ENCODE results near the gene ERO1A.

ERO1A gene

GRCh38 chr14:52700701-52701172, 5.4 kb upstream of the ERO1A start:
- DNase-seq (ENCODE audit: low read depth, low spot score) = no peak

GRCh38 chr14:52694761-52695480, 437 bp downstream of the ERO1A start:
- DNase-seq (ENCODE audit: low read depth, low spot score) = peak; percentile 62

- no peak for DNase-seq (ENCODE audit: low read depth, low spot score)
These were observed 1.8 kb downstream of the ERO1A start for GRCh38 chr14:52693532-52693931.

- DNase-seq (ENCODE audit: low read depth, low spot score) = no peak
These were observed 2.3 kb downstream of the ERO1A start for GRCh38 chr14:52693036-52693435.

- no peak for DNase-seq (ENCODE audit: low read depth, low spot score)
These were observed 3.0 kb downstream of the ERO1A start for GRCh38 chr14:52692248-52692962.

GRCh38 chr14:52690983-52691760, 4.2 kb downstream of the ERO1A start:
- DNase-seq (ENCODE audit: low read depth, low spot score) = no peak

GRCh38 chr14:52686176-52686575, 9.2 kb downstream of the ERO1A start:
- DNase-seq (ENCODE audit: low read depth, low spot score) = no peak

GRCh38 chr14:52683985-52684520, 11.3 kb downstream of the ERO1A start:
- no peak for DNase-seq (ENCODE audit: low read depth, low spot score)

GRCh38 chr14:52678591-52678990, 16.8 kb downstream of the ERO1A start:
- no peak for DNase-seq (ENCODE audit: low read depth, low spot score)

- DNase-seq (ENCODE audit: low read depth, low spot score) = no peak
These were observed 31.5 kb downstream of the ERO1A start for GRCh38 chr14:52663850-52664249.

GRCh38 chr14:52661314-52661713, 34.0 kb downstream of the ERO1A start:
- no peak for DNase-seq (ENCODE audit: low read depth, low spot score)

GRCh38 chr14:52660832-52661231, 34.5 kb downstream of the ERO1A start:
- no peak for DNase-seq (ENCODE audit: low read depth, low spot score)

- DNase-seq (ENCODE audit: low read depth, low spot score) = no peak
These were observed 35.0 kb downstream of the ERO1A start for GRCh38 chr14:52660325-52660724.

- no peak for DNase-seq (ENCODE audit: low read depth, low spot score)
These were observed 38.5 kb downstream of the ERO1A start for GRCh38 chr14:52656905-52657304.

GRCh38 chr14:52650774-52651173, 44.6 kb downstream of the ERO1A start:
- no peak for DNase-seq (ENCODE audit: low read depth, low spot score)

- no peak for DNase-seq (ENCODE audit: low read depth, low spot score)
These were observed 45.8 kb downstream of the ERO1A start for GRCh38 chr14:52649511-52649910.

- DNase-seq (ENCODE audit: low read depth, low spot score) = no peak
These were observed 53.6 kb downstream of the ERO1A start for GRCh38 chr14:52641745-52642144.

- no peak for DNase-seq (ENCODE audit: low read depth, low spot score)
These were observed 55.2 kb downstream of the ERO1A start for GRCh38 chr14:52640137-52640536.

- no peak for DNase-seq (ENCODE audit: low read depth, low spot score)
These were observed 75.7 kb downstream of the ERO1A start for GRCh38 chr14:52619687-52620086.

- no peak for DNase-seq (ENCODE audit: low read depth, low spot score)
These were observed 76.8 kb downstream of the ERO1A start for GRCh38 chr14:52618602-52619001.

GRCh38 chr14:52610187-52610586, 85.2 kb downstream of the ERO1A start:
- DNase-seq (ENCODE audit: low read depth, low spot score) = no peak

- DNase-seq (ENCODE audit: low read depth, low spot score) = peak; percentile 6
These were observed 85.8 kb downstream of the ERO1A start for GRCh38 chr14:52609445-52610044.

All from ELF-1 (cell line).